ENCODE results near the gene PTGFRN.

PTGFRN gene

GRCh38 chr1:116993286-116993685 lies 83.6 kb downstream of the PTGFRN start:
- in situ Hi-C loops (cut with MboI; ENCODE audit: low sequenced_read_pairs), result no loop called here

- in situ Hi-C loops (cut with MboI; ENCODE audit: low sequenced_read_pairs), result no loop called here
Measured at GRCh38 chr1:116994411-116994810, 84.7 kb downstream of the PTGFRN start.

- in situ Hi-C loops (cut with MboI; ENCODE audit: low sequenced_read_pairs), result no loop called here
Measured at GRCh38 chr1:116997066-116997465, 87.3 kb downstream of the PTGFRN start.

- in situ Hi-C loops (cut with MboI; ENCODE audit: low sequenced_read_pairs), result no loop called here
Measured at GRCh38 chr1:116997636-116998035, 87.9 kb downstream of the PTGFRN start.

- in situ Hi-C loops (cut with MboI; ENCODE audit: low sequenced_read_pairs), result no loop called here
Measured at GRCh38 chr1:116999596-116999995, 89.9 kb downstream of the PTGFRN start.

- in situ Hi-C loops (cut with MboI; ENCODE audit: low sequenced_read_pairs), result no loop called here
Measured at GRCh38 chr1:117000142-117000541, 90.4 kb downstream of the PTGFRN start.

- in situ Hi-C loops (cut with MboI; ENCODE audit: low sequenced_read_pairs), result no loop called here
Measured at GRCh38 chr1:117001254-117001927, 91.7 kb downstream of the PTGFRN start, which contains the start of gene CD101. Gene CD101, plus strand, starts transcription at chr1:117001760. Its CDS starts 58 bp downstream, at chr1:117001818.

- in situ Hi-C loops (cut with MboI; ENCODE audit: low sequenced_read_pairs), result no loop called here
Measured at GRCh38 chr1:117003223-117003875, 93.6 kb downstream of the PTGFRN start.

GRCh38 chr1:117007719-117008013 lies 98.0 kb downstream of the PTGFRN start:
- in situ Hi-C loops (cut with MboI; ENCODE audit: low sequenced_read_pairs), result no loop called here

- in situ Hi-C loops (cut with MboI; ENCODE audit: low sequenced_read_pairs), result no loop called here
Measured at GRCh38 chr1:117008656-117009055, 98.9 kb downstream of the PTGFRN start.

GRCh38 chr1:117009132-117009531 lies 99.4 kb downstream of the PTGFRN start:
- in situ Hi-C loops (cut with MboI; ENCODE audit: low sequenced_read_pairs), result no loop called here

GRCh38 chr1:117010310-117010969 lies 100.7 kb downstream of the PTGFRN start:
- in situ Hi-C loops (cut with MboI; ENCODE audit: low sequenced_read_pairs), result no loop called here

- in situ Hi-C loops (cut with MboI; ENCODE audit: low sequenced_read_pairs), result no loop called here
Measured at GRCh38 chr1:117011334-117011733, 101.6 kb downstream of the PTGFRN start.

- in situ Hi-C loops (cut with MboI; ENCODE audit: low sequenced_read_pairs), result no loop called here
Measured at GRCh38 chr1:117013309-117013858, 103.7 kb downstream of the PTGFRN start.

- in situ Hi-C loops (cut with MboI; ENCODE audit: low sequenced_read_pairs), result no loop called here
Measured at GRCh38 chr1:117014209-117014608, 104.5 kb downstream of the PTGFRN start.

GRCh38 chr1:117015724-117016123 lies 106.0 kb downstream of the PTGFRN start:
- in situ Hi-C loops (cut with MboI; ENCODE audit: low sequenced_read_pairs), result no loop called here

GRCh38 chr1:117017062-117017461 lies 107.3 kb downstream of the PTGFRN start:
- in situ Hi-C loops (cut with MboI; ENCODE audit: low sequenced_read_pairs), result no loop called here

- in situ Hi-C loops (cut with MboI; ENCODE audit: low sequenced_read_pairs), result no loop called here
Measured at GRCh38 chr1:117017648-117018047, 107.9 kb downstream of the PTGFRN start.

GRCh38 chr1:117020526-117021156 lies 110.9 kb downstream of the PTGFRN start:
- in situ Hi-C loops (cut with MboI; ENCODE audit: low sequenced_read_pairs), result no loop called here

- in situ Hi-C loops (cut with MboI; ENCODE audit: low sequenced_read_pairs), result no loop called here
Measured at GRCh38 chr1:117022114-117022513, 112.4 kb downstream of the PTGFRN start.

GRCh38 chr1:117025568-117025967 lies 115.9 kb downstream of the PTGFRN start:
- in situ Hi-C loops (cut with MboI; ENCODE audit: low sequenced_read_pairs), result no loop called here
